HG02678 (cell line): ENCODE results near the gene PAK3.

Experiments used
- ATAC-seq: cut with Tn5 transposase; IDR thresholded peaks from one replicate; pipeline ENCODE4 v1.9.1; 2021; ENCODE audit warnings: mild to moderate bottlenecking, moderate library complexity; ENCODE audit not compliant: unreplicated experiment

The PAK3 gene

GRCh38 chrX:111259559-111259958 lies 163.6 kb downstream of the PAK3 start:
- no peak for ATAC-seq

- ATAC-seq: no peak
Observed at GRCh38 chrX:111260451-111260850, 164.5 kb downstream of the PAK3 start.

- no peak for ATAC-seq
Observed at GRCh38 chrX:111262086-111262485, 166.1 kb downstream of the PAK3 start.

- ATAC-seq: no peak
Observed at GRCh38 chrX:111264385-111264784, 168.4 kb downstream of the PAK3 start.

GRCh38 chrX:111265486-111265885 lies 169.5 kb downstream of the PAK3 start:
- ATAC-seq: no peak

GRCh38 chrX:111268506-111268905 lies 172.5 kb downstream of the PAK3 start:
- no peak for ATAC-seq

GRCh38 chrX:111270339-111270738 lies 174.3 kb downstream of the PAK3 start, which contains the start of gene CAPN6:
Gene CAPN6 (minus strand): TSS chrX:111270483. CDS start chrX:111263936, 6,547 bp downstream.
- ATAC-seq: no peak
